CD8-positive, alpha-beta memory T cell (primary cell): ENCODE results near the gene DCLK2. TPM values are rescaled to one million over a fixed set of nuclear protein-coding genes. Genes with fewer than 3 reads are reported as not detected.

ENCODE experiments used
- CTCF ChIA-PET: fragments of 350-600 bp; sonication (Branson Sonifier 250); formaldehyde crosslinking; loops from one replicate; lab custom pipeline; 2021; ENCODE audit warnings: antibody characterized with exemption; lab: Charles Lee
- POLR2A ChIA-PET: fragments of 350-600 bp; sonication (Branson Sonifier 250); formaldehyde crosslinking; loops from one replicate; lab custom pipeline; 2021; ENCODE audit warnings: antibody characterized with exemption; lab: Charles Lee
- DNase-seq, 5 donors: peaks; one replicate each; pipeline versions ENCODE4 v3.0.0 to v3.0.0-alpha.2; 2020 to 2022; ENCODE audit warnings: mixed read lengths in 1 of 5
- H3K27ac ChIP-seq: one replicate; pipeline ENCODE4 v1.7.0; 2013; ENCODE audit warnings: low read depth, mild to moderate bottlenecking, low read length, moderate library complexity
- H3K27me3 ChIP-seq: 2 replicates; pipeline ENCODE4 v1.7.0; 2013; ENCODE audit warnings: low read length, mild to moderate bottlenecking; ENCODE audit not compliant: insufficient read depth, poor library complexity, severe bottlenecking
- H3K36me3 ChIP-seq: 2 replicates; pipeline ENCODE4 v1.7.0; 2013; ENCODE audit warnings: mild to moderate bottlenecking, low read length, moderate library complexity; ENCODE audit not compliant: insufficient read depth
- H3K4me1 ChIP-seq: 2 replicates; pipeline ENCODE4 v1.7.0; 2013; ENCODE audit warnings: mild to moderate bottlenecking, low read length, moderate library complexity; ENCODE audit not compliant: insufficient read depth
- H3K4me3 ChIP-seq: 2 replicates; pipeline ENCODE4 v1.7.0; 2013; ENCODE audit warnings: mild to moderate bottlenecking, low read length
- H3K9me3 ChIP-seq: 2 replicates; pipeline ENCODE4 v1.7.0; 2013; ENCODE audit warnings: mild to moderate bottlenecking, low read length
- H3K27ac Mint-ChIP-seq, 8 donors: one replicate each; pipeline ENCODE4 v1.8.0; 2020 to 2021; ENCODE audit warnings: mixed read lengths in 8 of 8, mild to moderate bottlenecking in 6 of 8, inconsistent platforms in 3 of 8, moderate library complexity in 3 of 8
- H3K27me3 Mint-ChIP-seq, 2 donors: one replicate each; pipeline ENCODE4 v1.8.0; 2020 to 2021; ENCODE audit warnings: mixed read lengths in 2 of 2, mild to moderate bottlenecking in 1 of 2, moderate library complexity in 1 of 2
- H3K36me3 Mint-ChIP-seq, 3 donors: one replicate each; pipeline ENCODE4 v1.8.0; 2020 to 2021; ENCODE audit warnings: mixed read lengths in 3 of 3, inconsistent platforms in 1 of 3, mild to moderate bottlenecking in 1 of 3
- H3K4me1 Mint-ChIP-seq, 3 donors: one replicate each; pipeline ENCODE4 v1.8.0; 2020 to 2021; ENCODE audit warnings: mixed read lengths in 3 of 3, inconsistent platforms in 1 of 3, mild to moderate bottlenecking in 1 of 3
- H3K4me3 Mint-ChIP-seq, 7 donors: one replicate each; pipeline ENCODE4 v1.8.0; 2020 to 2021; ENCODE audit warnings: mixed read lengths in 7 of 7, mild to moderate bottlenecking in 6 of 7, moderate library complexity in 4 of 7, inconsistent platforms in 2 of 7
- H3K9me3 Mint-ChIP-seq, 5 donors: one replicate each; pipeline ENCODE4 v1.8.0; 2020 to 2022; ENCODE audit warnings: mixed read lengths in 5 of 5, mild to moderate bottlenecking in 3 of 5, moderate library complexity in 2 of 5, inconsistent platforms in 1 of 5
- polyA plus RNA-seq: library from polyadenylated mRNA; unstranded; fragments of 300-500 nt; fragmentation: Illumina TruSeq; gene quantifications from one replicate; pipeline ENCODE4 v1.2.3, GENCODE V29; 2021
- total RNA-seq, 2 experiments: library from RNA; stranded (reverse); gene quantifications; one replicate each; pipeline ENCODE4 v1.2.3, GENCODE V29; 2021

DCLK2 gene
- total and polyA plus RNA-seq, 3 experiments from 2014 or later = not detected

GRCh38 chr4:150252741-150253140 is 174.5 kb downstream of the DCLK2 start:
- Histone ChIP-seq H3K4me1 (no peaks in the 10 kb centered on the region), H3K9me3 (no peaks in the 10 kb centered on the region), H3K27me3 (no peaks in the 10 kb centered on the region), H3K36me3 (no peaks in the 10 kb centered on the region), H3K4me3 (no peak overlapping the region), H3K27ac (no peak overlapping the region)
- H3K36me3 Mint-ChIP-seq = no peaks in the 10 kb centered on the region
- POLR2A ChIA-PET = no interaction called here
- peak overlapping the region in 2 of 8 donors; percentile 28 to 44 for H3K27ac Mint-ChIP-seq
- no peak for DNase-seq
- no peak overlapping the region for H3K4me3 Mint-ChIP-seq
- CTCF ChIA-PET = no interaction called here
- no peaks in the 10 kb centered on the region for H3K4me1 Mint-ChIP-seq
- H3K9me3 Mint-ChIP-seq = no peaks in the 10 kb centered on the region
- peaks cover 0 to 1% of the 10 kb centered on the region in 2 donors for H3K27me3 Mint-ChIP-seq

GRCh38 chr4:150253416-150253815 is 175.2 kb downstream of the DCLK2 start:
- CTCF ChIA-PET = no interaction called here
- POLR2A ChIA-PET = no interaction called here
- Mint-ChIP-seq H3K36me3 (no peaks in the 10 kb centered on the region), H3K4me1 (no peaks in the 10 kb centered on the region), H3K27ac (peak overlapping the region in 1 of 8 donors; percentile 44), H3K4me3 (no peak overlapping the region), H3K27me3 (peaks cover 0 to 1% of the 10 kb centered on the region in 2 donors), H3K9me3 (no peaks in the 10 kb centered on the region)
- no peaks in the 10 kb centered on the region for H3K4me1 ChIP-seq
- no peak overlapping the region for H3K4me3 ChIP-seq
- H3K27me3 ChIP-seq = no peaks in the 10 kb centered on the region
- no peak for DNase-seq
- H3K9me3 ChIP-seq = no peaks in the 10 kb centered on the region
- no peak overlapping the region for H3K27ac ChIP-seq
- no peaks in the 10 kb centered on the region for H3K36me3 ChIP-seq

GRCh38 chr4:150253965-150254630 is 175.9 kb downstream of the DCLK2 start:
- peaks cover 0 to 1% of the 10 kb centered on the region in 2 donors for H3K27me3 Mint-ChIP-seq
- peak overlapping the region in 1 of 8 donors; percentile 67 for H3K27ac Mint-ChIP-seq
- H3K36me3 ChIP-seq = no peaks in the 10 kb centered on the region
- H3K27ac ChIP-seq = no peak overlapping the region
- peaks cover 0 to under 1% (median 0%) of the 10 kb centered on the region in 3 donors for H3K36me3 Mint-ChIP-seq
- H3K27me3 ChIP-seq = no peaks in the 10 kb centered on the region
- no peaks in the 10 kb centered on the region for H3K4me1 ChIP-seq
- CTCF ChIA-PET = no interaction called here
- H3K4me1 Mint-ChIP-seq = no peaks in the 10 kb centered on the region
- H3K4me3 Mint-ChIP-seq = no peak overlapping the region
- H3K9me3 Mint-ChIP-seq = no peaks in the 10 kb centered on the region
- H3K9me3 ChIP-seq = no peaks in the 10 kb centered on the region
- POLR2A ChIA-PET = no interaction called here
- no peak for DNase-seq
- no peak overlapping the region for H3K4me3 ChIP-seq

GRCh38 chr4:150255610-150256224 is 177.5 kb downstream of the DCLK2 start:
- CTCF ChIA-PET = no interaction called here

GRCh38 chr4:150256225-150256620 is 178.0 kb downstream of the DCLK2 start:
- Histone ChIP-seq H3K36me3 (no peaks in the 10 kb centered on the region), H3K27ac (no peak overlapping the region), H3K27me3 (no peaks in the 10 kb centered on the region), H3K4me1 (no peaks in the 10 kb centered on the region), H3K9me3 (no peaks in the 10 kb centered on the region), H3K4me3 (no peak overlapping the region)
- ChIA-PET POLR2A (no interaction called here), CTCF (no interaction called here)
- Mint-ChIP-seq H3K4me1 (peaks cover 0 to 4% (median 0%) of the 10 kb centered on the region in 3 donors), H3K4me3 (no peak overlapping the region), H3K27me3 (peaks cover 0 to 1% of the 10 kb centered on the region in 2 donors), H3K27ac (no peak overlapping the region), H3K9me3 (no peaks in the 10 kb centered on the region), H3K36me3 (peaks cover 0 to 9% (median 6%) of the 10 kb centered on the region in 3 donors)
- no peak for DNase-seq

More at GRCh38 chr4:150255610-150256224, 177.5 kb downstream of the DCLK2 start:
- Histone ChIP-seq H3K27ac (no peak overlapping the region), H3K9me3 (no peaks in the 10 kb centered on the region), H3K27me3 (no peaks in the 10 kb centered on the region), H3K36me3 (no peaks in the 10 kb centered on the region), H3K4me3 (no peak overlapping the region), H3K4me1 (no peaks in the 10 kb centered on the region)
- no peak for DNase-seq
- H3K27me3 Mint-ChIP-seq = peaks cover 0 to 1% of the 10 kb centered on the region in 2 donors
- no peaks in the 10 kb centered on the region for H3K9me3 Mint-ChIP-seq
- H3K27ac Mint-ChIP-seq = no peak overlapping the region
- no peak overlapping the region for H3K4me3 Mint-ChIP-seq
- POLR2A ChIA-PET = no interaction called here
- H3K4me1 Mint-ChIP-seq = peaks cover 0 to 4% (median 0%) of the 10 kb centered on the region in 3 donors
- peaks cover 0 to 6% (median 6%) of the 10 kb centered on the region in 3 donors for H3K36me3 Mint-ChIP-seq

GRCh38 chr4:150256841-150257730 is 178.8 kb downstream of the DCLK2 start:
- Histone ChIP-seq H3K4me1 (no peaks in the 10 kb centered on the region), H3K27ac (no peak overlapping the region), H3K4me3 (no peak overlapping the region), H3K27me3 (no peaks in the 10 kb centered on the region), H3K9me3 (no peaks in the 10 kb centered on the region), H3K36me3 (no peaks in the 10 kb centered on the region)
- H3K36me3 Mint-ChIP-seq = peaks cover 0 to 14% (median 6%) of the 10 kb centered on the region in 3 donors
- POLR2A ChIA-PET = no interaction called here
- no peak overlapping the region for H3K27ac Mint-ChIP-seq
- peak overlapping the region in 1 of 7 donors; percentile 74 for H3K4me3 Mint-ChIP-seq
- DNase-seq = no peak
- H3K9me3 Mint-ChIP-seq = no peaks in the 10 kb centered on the region
- CTCF ChIA-PET = no interaction called here
- H3K27me3 Mint-ChIP-seq = peaks cover 0 to 1% of the 10 kb centered on the region in 2 donors
- peaks cover 0 to 4% (median 0%) of the 10 kb centered on the region in 3 donors for H3K4me1 Mint-ChIP-seq

- ChIA-PET POLR2A (no interaction called here), CTCF (no interaction called here)
- DNase-seq = no peak
- H3K4me1 Mint-ChIP-seq = peaks cover 0 to 4% (median 0%) of the 10 kb centered on the region in 3 donors
- no peaks in the 10 kb centered on the region for H3K4me1 ChIP-seq
- H3K36me3 Mint-ChIP-seq = peaks cover 0 to 20% (median 12%) of the 10 kb centered on the region in 3 donors
- no peak overlapping the region for H3K27ac Mint-ChIP-seq
- H3K9me3 ChIP-seq = no peaks in the 10 kb centered on the region
- H3K27me3 ChIP-seq = no peaks in the 10 kb centered on the region
- no peaks in the 10 kb centered on the region for H3K36me3 ChIP-seq
- H3K27me3 Mint-ChIP-seq = no peaks in the 10 kb centered on the region
- H3K27ac ChIP-seq = no peak overlapping the region
- H3K4me3 ChIP-seq = no peak overlapping the region
- no peak overlapping the region for H3K4me3 Mint-ChIP-seq
- no peaks in the 10 kb centered on the region for H3K9me3 Mint-ChIP-seq
Observed at GRCh38 chr4:150258569-150258968, 180.3 kb downstream of the DCLK2 start.
